Epithelial cell of prostate (primary cell): ENCODE results near the gene LGR5.
"Not testable (repeated sequence)": the region's sequence is repeated elsewhere in the genome, so short reads cannot be mapped to it uniquely, and the experiment has no call there.

Experiments
- DNase-seq: peaks from one replicate; pipeline ENCODE4 v3.0.0-alpha.2; 2011; ENCODE audit warnings: low read depth, low spot score
- H3K27ac ChIP-seq: fragments of 450-650 bp; 2 replicates; pipeline ENCODE4 v1.5.1; 2017; ENCODE audit warnings: mild to moderate bottlenecking

The LGR5 gene

DNA sequence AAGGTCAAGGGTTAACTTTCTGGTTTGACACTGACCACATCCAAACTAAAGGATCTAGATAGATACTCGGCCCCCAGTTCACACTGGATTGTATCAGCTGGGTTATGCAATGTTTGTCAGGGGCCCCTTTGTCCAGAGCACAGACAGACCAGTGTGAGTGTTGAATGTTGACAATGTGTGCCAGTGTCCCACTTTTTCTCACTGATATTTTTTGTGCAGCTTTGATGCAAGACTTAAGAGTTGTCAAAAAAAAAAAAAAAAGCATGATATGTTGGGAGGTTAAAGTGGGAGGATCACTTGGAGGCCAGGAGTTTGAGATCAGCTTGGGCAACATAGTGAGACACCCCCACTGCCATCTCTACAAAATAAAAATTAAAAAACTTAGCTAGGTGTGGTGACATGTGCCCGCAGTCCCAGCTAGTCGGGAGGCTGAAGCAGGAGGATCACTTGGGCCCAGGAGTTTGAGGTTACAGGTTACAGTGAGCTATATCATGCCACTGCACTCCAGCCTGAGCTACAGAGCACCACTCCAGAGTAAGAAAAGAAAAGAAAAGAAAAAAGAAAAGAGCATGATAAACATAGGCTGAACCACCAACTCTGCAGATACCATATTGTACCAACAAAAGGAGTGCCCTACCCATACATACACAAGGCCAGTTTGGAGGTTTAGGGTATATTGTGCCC is 97.5 kb downstream of the LGR5 start:
- no peak for DNase-seq

GRCh38 chr12:71538807-71539206 is 99.2 kb downstream of the LGR5 start:
- DNase-seq, result no peak
- H3K27ac ChIP-seq, result no peak overlapping the region

More for the DNA sequence above, 97.5 kb downstream of the LGR5 start:
- no peak overlapping the region for H3K27ac ChIP-seq

GRCh38 chr12:71541583-71541982 is 102.0 kb downstream of the LGR5 start:
- DNase-seq, result no peak
- no peak overlapping the region for H3K27ac ChIP-seq

DNA sequence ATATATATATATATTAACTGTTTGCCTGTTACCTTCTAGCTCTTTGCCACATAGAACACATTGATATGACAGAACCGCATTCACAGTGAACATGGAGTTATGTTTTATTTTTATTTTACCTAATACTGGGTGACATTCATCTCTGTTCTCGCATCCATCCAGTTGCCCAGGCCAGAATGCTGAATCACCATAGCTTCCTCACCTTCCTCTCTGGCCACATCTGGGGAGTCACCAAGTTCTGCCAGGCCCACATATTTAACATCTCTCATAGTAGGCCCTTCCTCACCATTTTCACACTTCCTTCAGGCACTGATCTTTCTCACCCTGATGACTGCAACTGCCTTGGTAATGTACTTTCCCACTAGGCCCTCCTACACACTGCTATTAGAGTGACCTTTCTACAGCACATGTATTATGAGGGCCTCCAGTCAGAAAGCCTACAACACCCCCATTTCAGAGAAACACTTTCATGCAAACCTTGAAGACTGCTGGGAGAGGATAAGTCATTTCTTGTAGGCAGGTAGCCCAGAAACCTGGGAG is 106.8 kb downstream of the LGR5 start:
- H3K27ac ChIP-seq, result no peak overlapping the region
- no peak for DNase-seq

DNA sequence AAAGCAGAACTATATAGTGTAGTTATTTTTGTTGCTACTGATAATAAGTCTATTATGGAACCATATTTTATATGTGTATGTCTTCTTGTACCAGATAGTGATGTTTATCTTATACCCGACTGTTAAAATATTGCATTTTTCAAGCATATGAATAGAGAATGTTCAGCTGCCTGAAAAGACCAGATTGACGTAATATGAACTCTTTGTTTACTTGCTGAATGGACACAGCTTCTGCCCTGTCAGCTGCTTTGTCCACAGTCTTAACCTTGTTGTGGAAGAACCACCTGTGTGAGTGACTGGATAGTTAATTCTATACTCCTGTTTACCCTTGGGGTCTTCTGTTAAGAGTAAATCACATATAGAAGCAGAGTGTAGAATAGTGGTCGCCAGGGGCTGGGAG is 109.3 kb downstream of the LGR5 start:
- no peak overlapping the region for H3K27ac ChIP-seq
- DNase-seq, result no peak

- no peak overlapping the region for H3K27ac ChIP-seq
- no peak for DNase-seq
These were observed 111.9 kb downstream of the LGR5 start for GRCh38 chr12:71551529-71551928.

DNA sequence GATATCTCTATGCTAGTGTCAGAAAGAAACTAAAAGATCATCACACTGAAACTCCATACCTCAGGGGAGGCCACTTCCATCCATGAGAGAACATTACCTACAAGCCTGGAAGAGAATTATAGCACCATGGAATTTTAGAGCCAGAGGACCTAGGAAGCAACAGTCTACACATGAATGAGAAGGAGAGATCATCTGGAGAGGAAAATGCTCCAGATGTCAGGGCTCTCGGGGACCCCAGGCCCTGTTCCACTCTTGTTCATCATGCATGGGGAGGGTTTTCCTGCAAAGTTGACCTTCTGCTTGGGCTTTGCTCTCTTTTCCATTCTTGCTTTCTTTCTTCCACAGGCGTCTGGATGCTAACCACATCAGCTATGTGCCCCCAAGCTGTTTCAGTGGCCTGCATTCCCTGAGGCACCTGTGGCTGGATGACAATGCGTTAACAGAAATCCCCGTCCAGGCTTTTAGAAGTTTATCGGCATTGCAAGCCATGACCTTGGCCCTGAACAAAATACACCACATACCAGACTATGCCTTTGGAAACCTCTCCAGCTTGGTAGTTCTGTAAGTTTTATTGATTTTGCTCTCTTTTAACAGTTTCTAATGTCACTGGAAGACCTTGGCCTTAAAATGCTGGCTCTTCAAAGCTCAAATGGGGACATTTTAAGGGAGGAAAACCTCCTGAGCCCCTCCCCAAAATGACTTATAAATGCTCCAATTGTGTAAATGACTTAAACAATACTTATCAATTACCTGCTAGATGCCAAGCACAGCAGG is 113.3 kb downstream of the LGR5 start:
- H3K27ac ChIP-seq, result no peak overlapping the region
- DNase-seq, result no peak

- no peak overlapping the region for H3K27ac ChIP-seq
- no peak for DNase-seq
These were observed 115.6 kb downstream of the LGR5 start for GRCh38 chr12:71555191-71555590.

- H3K27ac ChIP-seq, DNase-seq: not testable (repeated sequence)
These were observed 116.2 kb downstream of the LGR5 start for GRCh38 chr12:71555789-71556188.

GRCh38 chr12:71556448-71556847 is 116.8 kb downstream of the LGR5 start:
- DNase-seq, result no peak
- no peak overlapping the region for H3K27ac ChIP-seq

DNA sequence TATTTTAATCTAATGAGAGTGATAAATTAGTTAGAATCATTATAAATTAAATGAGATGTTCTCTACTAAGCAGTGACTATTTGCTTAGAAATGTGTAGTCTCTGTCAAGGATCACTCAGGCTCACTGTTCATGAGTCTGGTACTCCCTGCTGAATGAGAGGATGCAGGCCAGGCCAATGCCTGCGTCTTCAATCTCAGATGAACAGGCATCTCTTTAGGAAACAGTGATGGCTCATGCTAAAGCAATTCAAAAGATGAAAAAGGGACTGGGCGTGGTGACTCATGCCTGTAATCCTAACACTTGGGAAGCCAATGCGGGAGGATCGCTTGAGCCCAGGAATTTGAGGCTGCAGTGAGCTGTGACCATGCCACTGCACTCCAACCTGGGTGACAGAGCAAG is 117.3 kb downstream of the LGR5 start:
- DNase-seq, result peak; percentile 27
- H3K27ac ChIP-seq, result no peak overlapping the region

DNA sequence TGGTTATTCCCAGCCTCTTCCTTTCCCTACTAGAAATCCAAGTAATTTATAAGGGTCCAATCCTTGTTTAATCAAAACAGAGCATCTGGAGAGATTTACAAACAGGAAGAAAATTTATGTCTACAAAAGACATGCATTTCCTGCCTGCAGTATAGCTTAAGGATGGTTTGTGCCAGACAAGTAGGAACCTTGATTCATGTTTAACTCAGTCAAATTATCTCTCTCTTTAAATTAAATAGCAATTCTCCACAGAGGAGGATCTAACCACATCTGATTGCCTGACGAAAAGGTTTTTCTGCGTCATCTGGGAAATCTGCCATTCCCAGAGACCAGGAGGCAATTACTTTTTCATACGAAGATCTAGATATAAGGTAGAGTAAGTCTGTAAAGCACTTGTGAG is 118.8 kb downstream of the LGR5 start:
- no peak overlapping the region for H3K27ac ChIP-seq
- DNase-seq, result no peak

DNA sequence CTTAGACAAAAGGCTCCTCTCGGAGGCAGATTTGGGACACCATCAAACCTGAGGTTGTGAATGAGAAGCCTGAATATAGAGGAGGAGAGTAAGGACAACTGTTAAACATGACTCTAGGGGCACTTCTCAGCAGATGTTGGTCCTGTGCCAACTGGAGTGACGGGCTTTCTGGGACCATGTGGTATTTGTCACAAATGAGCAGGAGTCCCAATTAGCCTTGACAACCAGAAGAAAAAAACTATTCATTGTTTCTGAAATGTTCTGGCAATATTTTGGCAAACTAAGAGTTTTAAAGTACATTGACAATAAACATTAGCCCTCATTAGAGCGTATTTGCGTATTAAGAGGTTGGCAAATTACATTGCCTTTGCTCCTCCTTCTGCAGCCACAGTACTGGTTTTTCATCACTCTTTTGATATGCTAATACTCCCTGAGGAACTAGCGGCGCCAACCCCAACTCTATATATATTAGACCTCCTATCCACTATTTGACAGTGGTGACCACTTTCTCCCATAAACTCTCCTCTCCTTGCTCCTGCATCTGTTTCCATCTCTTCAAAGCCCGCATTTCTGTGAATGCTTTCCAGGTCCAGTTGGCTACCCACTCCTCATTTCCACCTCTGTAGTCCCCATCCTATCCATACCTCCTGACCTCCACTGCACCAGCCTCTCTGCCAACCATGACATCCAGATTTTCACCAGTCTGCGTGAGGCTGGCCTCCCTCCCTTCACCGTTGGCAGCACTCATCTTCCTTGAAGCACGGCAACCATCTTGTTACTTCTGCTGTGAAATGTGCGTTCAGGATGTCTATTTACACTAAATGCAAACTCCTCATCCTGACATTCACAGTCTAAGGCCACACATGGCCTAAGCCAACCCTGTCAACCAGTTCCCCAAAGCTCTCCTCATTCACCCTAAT is 123.3 kb downstream of the LGR5 start:
- DNase-seq, result no peak
- H3K27ac ChIP-seq, result no peak overlapping the region

DNA sequence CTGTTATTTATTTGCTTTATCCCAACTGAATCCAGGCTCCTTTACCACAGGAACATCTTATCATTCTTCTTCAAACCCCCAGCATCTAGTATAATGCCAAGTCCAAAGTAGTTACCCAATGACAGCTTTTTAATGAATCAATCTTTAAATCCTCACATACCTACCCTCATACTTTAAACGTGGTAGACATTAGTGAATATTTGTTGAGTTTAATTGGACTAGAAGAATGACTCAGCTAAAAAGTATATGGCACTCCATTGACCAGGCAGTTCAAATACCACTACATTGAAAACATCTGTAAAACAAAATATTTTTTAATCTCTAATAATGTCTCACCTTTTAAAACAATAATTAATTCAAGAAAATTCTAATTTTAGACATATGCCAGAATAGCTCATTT is 125.9 kb downstream of the LGR5 start:
- no peak for DNase-seq
- no peak overlapping the region for H3K27ac ChIP-seq

- H3K27ac ChIP-seq, result no peak overlapping the region
- DNase-seq, result no peak
These were observed 127.1 kb downstream of the LGR5 start for GRCh38 chr12:71566655-71567054.

GRCh38 chr12:71567537-71567936 is 127.9 kb downstream of the LGR5 start:
- H3K27ac ChIP-seq, result no peak overlapping the region
- no peak for DNase-seq

DNA sequence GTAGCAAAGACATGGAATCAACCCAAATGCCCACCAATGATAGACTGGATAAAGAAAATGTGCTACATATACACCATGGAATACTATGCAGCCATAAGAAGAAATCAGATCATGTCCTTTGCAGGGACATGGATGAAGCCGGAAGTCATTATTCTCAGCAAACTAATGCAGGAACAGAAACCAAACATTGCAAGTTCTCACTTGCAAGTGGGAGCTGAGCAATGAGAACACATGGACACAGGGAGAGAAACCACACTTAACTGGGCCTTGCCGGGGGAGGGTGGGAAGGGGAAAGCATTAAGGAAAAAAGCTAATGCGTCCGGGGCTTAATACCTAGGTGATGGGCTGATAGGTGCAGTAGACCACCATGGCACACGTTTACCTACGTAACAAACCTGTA is 130.3 kb downstream of the LGR5 start:
- not testable (repeated sequence) for DNase-seq, H3K27ac ChIP-seq

DNA sequence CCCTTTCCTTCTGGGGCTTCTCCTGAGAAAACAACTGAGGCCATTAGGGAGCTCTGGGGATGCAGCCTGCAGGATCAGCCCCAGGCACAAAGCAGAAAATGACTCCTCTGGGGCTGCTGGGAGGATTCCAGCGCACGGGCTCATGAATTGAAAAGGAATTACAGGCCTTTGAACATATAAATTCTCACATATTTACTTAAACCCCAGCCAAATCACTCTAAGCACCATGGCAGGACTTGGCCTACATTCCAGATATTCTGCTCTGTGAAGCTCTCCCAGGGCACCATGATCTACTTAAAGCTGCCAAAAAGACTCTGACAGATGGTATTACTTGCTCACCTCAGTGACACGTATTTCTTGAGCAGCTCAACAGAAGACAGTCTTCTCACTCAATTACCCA is 136.9 kb downstream of the LGR5 start:
- H3K27ac ChIP-seq, result no peak overlapping the region
- DNase-seq, result no peak

- no peak for DNase-seq
- H3K27ac ChIP-seq, result peak overlapping the region; percentile 80
These were observed 139.2 kb downstream of the LGR5 start for GRCh38 chr12:71578694-71579258.

- H3K27ac ChIP-seq, result peak overlapping the region; percentile 80
- peak; percentile 96 for DNase-seq
These were observed 141.6 kb downstream of the LGR5 start for GRCh38 chr12:71581206-71581605.
